HepG2 (cell line): ENCODE measurements around the gene CD3D. TPM values are rescaled to one million over a fixed set of nuclear protein-coding genes. Genes with fewer than 3 reads are reported as not detected.

Experiments used
- ATAC-seq: fragments of 200-7000 bp; cut with Tn5 transposase; 3 replicates; pipeline ENCODE4 v1.9.1; 2020; ENCODE audit warnings: mild to moderate bottlenecking, moderate library complexity
- BruUV-seq: library from RNA; stranded (reverse); fragments of 400-500 nt; replicated peaks from 2 replicates; lab custom pipeline; 2021; lab: Mats Ljungman, UMichigan
- CTCF ChIA-PET: fragments of 300-600 bp; formaldehyde crosslinking; extraction: SDS; loops from one replicate; lab custom pipeline; 2021; ENCODE audit warnings: low total read pairs, inconsistent platforms, low intra/inter-chr PET ratio; lab: Yijun Ruan, JAX
- POLR2A ChIA-PET: fragments of 350-600 bp; sonication (Branson Sonifier 250); formaldehyde crosslinking; loops from one replicate; lab custom pipeline; 2020; ENCODE audit warnings: antibody characterized with exemption, inconsistent platforms; lab: Yijun Ruan, JAX
- DNase-seq: peaks from one replicate; pipeline ENCODE4 v3.0.0-alpha.2; 2015; ENCODE audit warnings: low spot score
- FAIRE-seq: peaks from 3 replicates; lab custom pipeline; 2011; peaks lifted over from hg19 to GRCh38; lab: Jason Lieb, UNC
- H2AFZ ChIP-seq: one replicate; pipeline ENCODE4 v1.6.1; 2011; ENCODE audit warnings: low read length, inconsistent platforms
- H3K27ac ChIP-seq: fragments of 300-600 bp; 3 replicates; pipeline ENCODE4 v1.8.0; 2011; ENCODE audit warnings: mixed run types, mild to moderate bottlenecking, mixed read lengths, low read length, inconsistent platforms; ENCODE audit not compliant: insufficient read depth; ENCODE audit errors: extremely low read length
- H3K27me3 ChIP-seq, 2 experiments: fragments of 200-600 bp in 1 of 2; 2 replicates in 1 of 2; 3 replicates in 1 of 2; pipeline versions ENCODE4 v1.6.0 to v1.8.0; 2011; ENCODE audit warnings: low read length in 2 of 2, mild to moderate bottlenecking in 2 of 2, moderate library complexity in 2 of 2, inconsistent platforms in 1 of 2; ENCODE audit not compliant: insufficient read depth in 2 of 2, control insufficient read depth in 1 of 2
- H3K36me3 ChIP-seq, 2 experiments: fragments of 200-600 bp in 1 of 2; replicated peaks in 1 of 2; 2 replicates in 1 of 2; 3 replicates in 1 of 2; pipeline versions ENCODE4 v1.5.1 to v1.8.0; 2011; ENCODE audit warnings: low read length in 2 of 2, inconsistent platforms in 1 of 2; ENCODE audit not compliant: insufficient read depth in 2 of 2, control insufficient read depth in 1 of 2
- H3K4me1 ChIP-seq: 2 replicates; pipeline ENCODE4 v1.5.1; 2012; ENCODE audit warnings: low read length, inconsistent platforms; ENCODE audit not compliant: insufficient read depth
- H3K4me2 ChIP-seq: 2 replicates; pipeline ENCODE4 v1.6.0; 2011; ENCODE audit warnings: low read depth, low read length, inconsistent platforms
- H3K4me3 ChIP-seq, 3 experiments: fragments of 200-600 bp in 1 of 3; sonication (generic), shearing (Covaris generic) in 1 of 3; replicated peaks in 1 of 3; 2 replicates each; pipeline ENCODE4 v1.5.1; 2011 to 2016; ENCODE audit warnings: low read length in 3 of 3, inconsistent platforms in 2 of 3, low read depth in 2 of 3, mild to moderate bottlenecking in 2 of 3, control low read depth in 1 of 3, mixed read lengths in 1 of 3; ENCODE audit not compliant: insufficient read depth in 1 of 3
- H3K79me2 ChIP-seq: one replicate; pipeline ENCODE4 v1.6.1; 2011; ENCODE audit warnings: low read length, inconsistent platforms; ENCODE audit not compliant: insufficient read depth
- H3K9ac ChIP-seq: 2 replicates; pipeline ENCODE4 v1.6.0; 2011; ENCODE audit warnings: mild to moderate bottlenecking, low read depth, low read length, inconsistent platforms; ENCODE audit not compliant: insufficient read depth
- H3K9me3 ChIP-seq: 2 replicates; pipeline ENCODE4 v1.5.1; 2012; ENCODE audit warnings: mild to moderate bottlenecking, low read length
- H4K20me1 ChIP-seq: 2 replicates; pipeline ENCODE4 v1.6.0; 2011; ENCODE audit warnings: inconsistent platforms, mild to moderate bottlenecking, low read length, moderate library complexity; ENCODE audit not compliant: insufficient read depth
- HDAC1 ChIP-seq: sonication (generic); formaldehyde crosslinking; IDR thresholded peaks from 2 replicates; pipeline ENCODE4 v1.5.1; 2020; ENCODE audit warnings: mild to moderate bottlenecking, missing genetic modification reagents
- MTA1 ChIP-seq: sonication (generic); formaldehyde crosslinking; IDR thresholded peaks from 2 replicates; pipeline ENCODE4 v1.4.0; 2020; ENCODE audit warnings: missing genetic modification reagents, mild to moderate bottlenecking, borderline replicate concordance
- NCOR1 ChIP-seq: fragments of 200-600 bp; sonication (generic); IDR thresholded peaks from 2 replicates; pipeline ENCODE4 v1.7.0; 2017; ENCODE audit warnings: antibody characterized with exemption, low read length, borderline replicate concordance
- NFYB ChIP-seq: sonication (generic); formaldehyde crosslinking; IDR thresholded peaks from 2 replicates; pipeline ENCODE4 v1.4.0; 2020; ENCODE audit warnings: missing genetic modification reagents
- ZFP90 ChIP-seq: sonication (generic); formaldehyde crosslinking; IDR thresholded peaks from 2 replicates; pipeline ENCODE4 v1.8.0; 2022; ENCODE audit warnings: missing genetic modification reagents, mild to moderate bottlenecking, inconsistent platforms, borderline replicate concordance
- ZNF329 ChIP-seq: sonication (generic); formaldehyde crosslinking; IDR thresholded peaks from 2 replicates; pipeline ENCODE4 v1.9.0; 2021; ENCODE audit warnings: low read depth, mild to moderate bottlenecking, missing genetic modification reagents
- ZNF431 ChIP-seq: sonication (generic); formaldehyde crosslinking; IDR thresholded peaks from 2 replicates; pipeline ENCODE4 v1.9.0; 2022; ENCODE audit warnings: missing genetic modification reagents, low read depth, mild to moderate bottlenecking, borderline replicate concordance
- ZNF749 ChIP-seq: sonication (generic); formaldehyde crosslinking; IDR thresholded peaks from 2 replicates; pipeline ENCODE4 v1.8.0; 2022; ENCODE audit warnings: mild to moderate bottlenecking, missing genetic modification reagents, moderate library complexity, borderline replicate concordance
- ZNF776 ChIP-seq: sonication (generic); formaldehyde crosslinking; IDR thresholded peaks from 2 replicates; pipeline ENCODE4 v1.4.0; 2020; ENCODE audit warnings: mild to moderate bottlenecking, missing genetic modification reagents
- WGBS: methylation state at CpG from one replicate; pipeline ENCODE4 v1.1.6; 2017; ENCODE audit warnings: low lambda C conversion rate; 5-methylcytosine and 5-hydroxymethylcytosine counted together
- in situ Hi-C: cut with HindIII; loops from 2 replicates; pipeline ENCODE4 v1.10.0; 2017; ENCODE audit warnings: low pct_unique_long_range_greater_than_20kb; ENCODE audit not compliant: extremely low pct_ligation_motif_present
- intact Hi-C: fragments of 100-400 bp; cut with micrococcal nuclease; formaldehyde crosslinking; loops from one replicate; pipeline ENCODE4 v1.10.0; 2022; ENCODE audit not compliant: unreplicated experiment
- polyA plus RNA-seq, 8 experiments: library from polyadenylated mRNA; depleted of rRNA in 3 of 8; stranded (reverse) in 7 of 8; unstranded in 1 of 8; fragments of >200 nt; fragmentation: Illumina TruSeq in 4 of 8; extraction: Trizol in 4 of 8; gene quantifications; 2 replicates each; pipeline versions ENCODE4 v1.2.1 to v1.2.3, GENCODE V29; 2011 to 2016; ENCODE audit warnings: low read depth in 4 of 8, missing spikeins in 1 of 8, mixed read lengths in 1 of 8; ENCODE audit not compliant: insufficient read depth in 1 of 8
- total RNA-seq, 5 experiments: library from RNA; depleted of rRNA; stranded (reverse); fragments of >200 nt; fragmentation: Illumina TruSeq; extraction: Trizol; gene quantifications; 2 replicates each; pipeline ENCODE4 v1.2.3, GENCODE V29; 2016; ENCODE audit warnings: low read depth in 1 of 5
- TF ChIP-seq, protein P1 (sequence below): IDR thresholded peaks from 2 replicates; pipeline ENCODE4 v1.6.1; 2012; ENCODE audit warnings: low read depth, low read length, improper control_type of control experiment
- TF ChIP-seq, protein P2 (sequence below): sonication (generic); formaldehyde crosslinking; IDR thresholded peaks from 2 replicates; pipeline ENCODE4 v1.4.0; 2020; ENCODE audit warnings: missing genetic modification reagents

Gene CD3D
- total and polyA plus RNA-seq, 2 of the 13 experiments (the other 11 are each of a cell fraction or from before 2014, with no cell fraction given) = 0.66 to 6.6 TPM

DNA sequence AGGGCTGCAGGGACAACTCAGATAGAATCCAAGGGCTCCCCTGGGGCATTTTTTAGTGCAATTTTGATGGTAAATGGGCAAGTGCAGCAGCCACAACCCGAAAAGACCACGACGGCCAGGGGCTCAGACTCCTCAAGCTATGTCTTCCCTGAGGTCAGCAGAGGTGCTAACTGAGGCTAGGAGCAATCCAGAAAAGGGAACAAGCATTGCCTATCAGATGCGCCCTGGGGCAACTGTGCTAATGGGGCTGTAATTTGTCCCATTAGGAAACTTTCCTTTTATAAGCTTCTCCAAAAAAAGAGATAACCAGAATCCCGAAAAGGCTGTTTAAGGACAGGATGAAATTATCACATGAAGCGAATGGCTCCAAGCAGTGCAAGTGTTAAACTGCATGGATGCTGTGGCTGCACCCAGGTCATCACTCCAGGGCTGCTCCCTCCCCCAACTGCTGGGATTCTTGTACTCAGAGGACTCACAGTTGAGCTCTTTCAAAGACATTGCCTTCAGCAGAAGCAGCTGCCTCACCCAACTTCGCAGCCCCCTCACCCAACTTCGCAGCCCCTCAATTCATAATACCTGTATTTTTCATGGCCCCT is 40.8 kb downstream of the CD3D start:
- intact Hi-C loops = no loop called here
- in situ Hi-C loops = no loop called here
- Histone ChIP-seq H3K36me3 (no peaks in the 10 kb centered on the region), H3K4me1 (no peaks in the 10 kb centered on the region), H3K4me3 (no peak overlapping the region)
- CTCF ChIA-PET = no interaction called here
- TF ChIP-seq ZNF749 (CRISPR knock-in tag) (no peak), ZNF776 (no peak), ZFP90 (CRISPR knock-in tag) (no peak), MTA1 (CRISPR knock-in tag) (no peak), HDAC1 (CRISPR knock-in tag) (no peak), NFYB (CRISPR knock-in tag) (no peak), NCOR1 (no peak), ZNF329 (CRISPR knock-in tag) (no peak), ZNF431 (CRISPR knock-in tag) (no peak)
- TF ChIP-seq, protein P1, sequence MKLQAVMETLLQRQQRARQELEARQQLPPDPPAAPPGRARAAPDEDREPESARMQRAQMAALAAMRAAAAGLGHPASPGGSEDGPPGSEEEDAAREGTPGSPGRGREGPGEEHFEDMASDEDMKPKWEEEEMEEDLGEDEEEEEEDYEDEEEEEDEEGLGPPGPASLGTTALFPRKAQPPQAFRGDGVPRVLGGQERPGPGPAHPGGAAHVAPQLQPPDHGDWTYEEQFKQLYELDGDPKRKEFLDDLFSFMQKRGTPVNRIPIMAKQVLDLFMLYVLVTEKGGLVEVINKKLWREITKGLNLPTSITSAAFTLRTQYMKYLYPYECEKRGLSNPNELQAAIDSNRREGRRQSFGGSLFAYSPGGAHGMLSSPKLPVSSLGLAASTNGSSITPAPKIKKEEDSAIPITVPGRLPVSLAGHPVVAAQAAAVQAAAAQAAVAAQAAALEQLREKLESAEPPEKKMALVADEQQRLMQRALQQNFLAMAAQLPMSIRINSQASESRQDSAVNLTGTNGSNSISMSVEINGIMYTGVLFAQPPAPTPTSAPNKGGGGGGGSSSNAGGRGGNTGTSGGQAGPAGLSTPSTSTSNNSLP = no peak
- TF ChIP-seq, protein P2, sequence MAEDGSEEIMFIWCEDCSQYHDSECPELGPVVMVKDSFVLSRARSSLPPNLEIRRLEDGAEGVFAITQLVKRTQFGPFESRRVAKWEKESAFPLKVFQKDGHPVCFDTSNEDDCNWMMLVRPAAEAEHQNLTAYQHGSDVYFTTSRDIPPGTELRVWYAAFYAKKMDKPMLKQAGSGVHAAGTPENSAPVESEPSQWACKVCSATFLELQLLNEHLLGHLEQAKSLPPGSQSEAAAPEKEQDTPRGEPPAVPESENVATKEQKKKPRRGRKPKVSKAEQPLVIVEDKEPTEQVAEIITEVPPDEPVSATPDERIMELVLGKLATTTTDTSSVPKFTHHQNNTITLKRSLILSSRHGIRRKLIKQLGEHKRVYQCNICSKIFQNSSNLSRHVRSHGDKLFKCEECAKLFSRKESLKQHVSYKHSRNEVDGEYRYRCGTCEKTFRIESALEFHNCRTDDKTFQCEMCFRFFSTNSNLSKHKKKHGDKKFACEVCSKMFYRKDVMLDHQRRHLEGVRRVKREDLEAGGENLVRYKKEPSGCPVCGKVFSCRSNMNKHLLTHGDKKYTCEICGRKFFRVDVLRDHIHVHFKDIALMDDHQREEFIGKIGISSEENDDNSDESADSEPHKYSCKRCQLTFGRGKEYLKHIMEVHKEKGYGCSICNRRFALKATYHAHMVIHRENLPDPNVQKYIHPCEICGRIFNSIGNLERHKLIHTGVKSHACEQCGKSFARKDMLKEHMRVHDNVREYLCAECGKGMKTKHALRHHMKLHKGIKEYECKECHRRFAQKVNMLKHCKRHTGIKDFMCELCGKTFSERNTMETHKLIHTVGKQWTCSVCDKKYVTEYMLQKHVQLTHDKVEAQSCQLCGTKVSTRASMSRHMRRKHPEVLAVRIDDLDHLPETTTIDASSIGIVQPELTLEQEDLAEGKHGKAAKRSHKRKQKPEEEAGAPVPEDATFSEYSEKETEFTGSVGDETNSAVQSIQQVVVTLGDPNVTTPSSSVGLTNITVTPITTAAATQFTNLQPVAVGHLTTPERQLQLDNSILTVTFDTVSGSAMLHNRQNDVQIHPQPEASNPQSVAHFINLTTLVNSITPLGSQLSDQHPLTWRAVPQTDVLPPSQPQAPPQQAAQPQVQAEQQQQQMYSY (CRISPR knock-in tag) = no peak
- TF ChIP-seq, all 625 proteins: peak for 0
- no peaks in the 10 kb centered on the region for H4K20me1 ChIP-seq
- no peak overlapping the region for H3K4me2 ChIP-seq
- no peaks in the 10 kb centered on the region for H3K79me2 ChIP-seq
- H3K9ac ChIP-seq = no peak overlapping the region
- DNase-seq = no peak
- FAIRE-seq = no peak
- no peaks in the 10 kb centered on the region for H3K9me3 ChIP-seq
- WGBS = 12% methylated on average over 5 of the region's 8 CpGs
- BruUV-seq = no TSS peak
- H3K27ac ChIP-seq = no peak overlapping the region
- POLR2A ChIA-PET = no interaction called here
- no peak overlapping the region for H2AFZ ChIP-seq
- no peak for ATAC-seq
- peaks cover 1 to 47% of the 10 kb centered on the region in 2 experiments; a peak in 3 of 5 replicates for H3K27me3 ChIP-seq
